Prostate gland (tissue), 2 donors: ENCODE data around the gene CTXND1. TPM values are rescaled to one million over a fixed set of nuclear protein-coding genes. Genes with fewer than 3 reads are reported as not detected.

Experiments used
- DNase-seq: peaks from one replicate; pipeline ENCODE4 v3.0.0-alpha.2; 2019; ENCODE audit warnings: low spot score
- H3K27ac ChIP-seq, 2 donors: fragments of 200-600 bp; sonication (generic); 2 replicates each; pipeline ENCODE4 v1.5.1; 2017 to 2019
- H3K27me3 ChIP-seq: fragments of 200-600 bp; sonication (generic); replicated peaks from 2 replicates; pipeline ENCODE4 v1.5.1; 2019; ENCODE audit not compliant: insufficient read depth
- H3K36me3 ChIP-seq, 2 donors: fragments of 200-600 bp; sonication (generic); 1 replicate in 1 of 2; 2 replicates in 1 of 2; pipeline versions ENCODE4 v1.5.1 to v1.8.1; 2017 to 2019
- H3K4me1 ChIP-seq: fragments of 200-600 bp; sonication (generic); replicated peaks from 2 replicates; pipeline ENCODE4 v1.5.1; 2019
- H3K4me3 ChIP-seq, 2 donors: fragments of 200-600 bp; sonication (generic); 2 replicates each; pipeline ENCODE4 v1.5.1; 2017 to 2019
- H3K9me3 ChIP-seq: fragments of 200-600 bp; sonication (generic); 2 replicates; pipeline ENCODE4 v1.5.1; 2017
- CTCF ChIP-seq, 4 experiments: fragments of 200-600 bp in 2 of 4; fragments of 450-650 bp in 2 of 4; sonication (generic) in 2 of 4; IDR thresholded peaks; 1 replicate in 3 of 4; 2 replicates in 1 of 4; pipeline ENCODE4 v1.5.1; 2016 to 2019; ENCODE audit warnings: antibody characterized with exemption in 4 of 4, mild to moderate bottlenecking in 2 of 4, moderate library complexity in 2 of 4
- POLR2A ChIP-seq: fragments of 450-650 bp; IDR thresholded peaks from one replicate; pipeline ENCODE4 v1.6.1; 2016; ENCODE audit warnings: antibody characterized with exemption, mild to moderate bottlenecking
- POLR2AphosphoS5 ChIP-seq: sonication (generic); formaldehyde crosslinking; IDR thresholded peaks from one replicate; pipeline ENCODE4 v1.6.1; 2017; ENCODE audit warnings: antibody characterized with exemption
- WGBS: methylation state at CpG from one replicate; pipeline ENCODE4 v1.1.5; 2018; 5-methylcytosine and 5-hydroxymethylcytosine counted together
- intact Hi-C: fragments of 100-400 bp; cut with DNase I; formaldehyde crosslinking; loops from one replicate; pipeline ENCODE4 v1.14.2; 2022
- total RNA-seq, 2 donors: library from RNA; depleted of rRNA; stranded (reverse); fragments of >200 nt; gene quantifications; one replicate each; pipeline ENCODE4 v1.1.0, GENCODE V29; 2016

Gene CTXND1
- total RNA-seq, 2 donors from 2014 or later, result 0.96 TPM; not detected in 1

GRCh38 chr15:80201256-80202015 lies 50.6 kb downstream of the CTXND1 start:
- TF ChIP-seq CTCF (IDR thresholded peaks at IDR 0.05) (no peak), POLR2AphosphoS5 (no peak), POLR2A (no peak)
- no peak overlapping the region for H3K27ac ChIP-seq
- DNase-seq, result no peak
- H3K4me1 ChIP-seq, result no peaks in the 10 kb centered on the region
- no peaks in the 10 kb centered on the region for H3K27me3 ChIP-seq
- H3K36me3 ChIP-seq, result no peaks in the 10 kb centered on the region
- no peaks in the 10 kb centered on the region for H3K9me3 ChIP-seq
- intact Hi-C loops, result no loop called here
- WGBS, result 89% methylated on average over 26 of the region's 26 CpGs
- no peak overlapping the region for H3K4me3 ChIP-seq

GRCh38 chr15:80199869-80200268 lies 52.1 kb downstream of the CTXND1 start:
- Histone ChIP-seq H3K4me1 (no peaks in the 10 kb centered on the region), H3K36me3 (no peaks in the 10 kb centered on the region), H3K27ac (no peak overlapping the region), H3K4me3 (no peak overlapping the region), H3K27me3 (no peaks in the 10 kb centered on the region), H3K9me3 (no peaks in the 10 kb centered on the region)
- intact Hi-C loops, result no loop called here
- DNase-seq, result no peak
- TF ChIP-seq POLR2A (no peak), POLR2AphosphoS5 (no peak), CTCF (IDR thresholded peaks at IDR 0.05) (no peak)
- 87% methylated on average over 3 of the region's 3 CpGs for WGBS

GRCh38 chr15:80199366-80199765 lies 52.6 kb downstream of the CTXND1 start:
- Histone ChIP-seq H3K4me3 (no peak overlapping the region), H3K27me3 (no peaks in the 10 kb centered on the region), H3K4me1 (no peaks in the 10 kb centered on the region), H3K9me3 (no peaks in the 10 kb centered on the region), H3K27ac (no peak overlapping the region), H3K36me3 (no peaks in the 10 kb centered on the region)
- DNase-seq, result no peak
- whole genome bisulfite sequencing, result 65% methylated on average over 2 of the region's 2 CpGs
- no peak for TF ChIP-seq CTCF (IDR thresholded peaks at IDR 0.05)
- TF ChIP-seq POLR2A, result no peak
- no peak for TF ChIP-seq POLR2AphosphoS5
- intact Hi-C loops, result no loop called here

- no peak for DNase-seq
- TF ChIP-seq CTCF (IDR thresholded peaks at IDR 0.05) (no peak), POLR2A (no peak), POLR2AphosphoS5 (no peak)
- no peaks in the 10 kb centered on the region for H3K36me3 ChIP-seq
These were observed 57.1 kb downstream of the CTXND1 start for GRCh38 chr15:80194914-80195313.

GRCh38 chr15:80194186-80194585 lies 57.8 kb downstream of the CTXND1 start:
- no peak for DNase-seq
- H3K27ac ChIP-seq, result no peak overlapping the region
- 100% methylated on average over 1 of the region's 1 CpG for WGBS
- no peaks in the 10 kb centered on the region for H3K4me1 ChIP-seq
- intact Hi-C loops, result no loop called here
- H3K36me3 ChIP-seq, result no peaks in the 10 kb centered on the region
- H3K9me3 ChIP-seq, result no peaks in the 10 kb centered on the region
- no peaks in the 10 kb centered on the region for H3K27me3 ChIP-seq
- no peak for TF ChIP-seq CTCF (IDR thresholded peaks at IDR 0.05)
- no peak for TF ChIP-seq POLR2AphosphoS5
- no peak overlapping the region for H3K4me3 ChIP-seq

More at GRCh38 chr15:80194914-80195313, 57.1 kb downstream of the CTXND1 start:
- no peak overlapping the region for H3K27ac ChIP-seq
- no peaks in the 10 kb centered on the region for H3K9me3 ChIP-seq
- intact Hi-C loops, result no loop called here
- no peaks in the 10 kb centered on the region for H3K4me1 ChIP-seq
- H3K4me3 ChIP-seq, result no peak overlapping the region
- 100% methylated on average over 1 of the region's 1 CpG for WGBS
- H3K27me3 ChIP-seq, result no peaks in the 10 kb centered on the region
